GM12865 (cell line): Measurements from ENCODE around the gene FOXA1.

ENCODE experiments used
- DNase-seq: peaks from one replicate; pipeline ENCODE4 v3.0.0; 2010; ENCODE audit warnings: low read depth
- H3K4me3 ChIP-seq: 2 replicates; pipeline ENCODE4 v1.5.1; 2011; ENCODE audit warnings: mild to moderate bottlenecking, low read depth, low read length, control low read depth
- TF ChIP-seq, protein P1 (sequence below): IDR thresholded peaks from 2 replicates; pipeline ENCODE4 v1.5.1; 2011; ENCODE audit warnings: low read length, control low read depth, low read depth, inconsistent platforms; ENCODE audit not compliant: insufficient read depth; ENCODE audit errors: missing control alignments

Gene FOXA1

DNA sequence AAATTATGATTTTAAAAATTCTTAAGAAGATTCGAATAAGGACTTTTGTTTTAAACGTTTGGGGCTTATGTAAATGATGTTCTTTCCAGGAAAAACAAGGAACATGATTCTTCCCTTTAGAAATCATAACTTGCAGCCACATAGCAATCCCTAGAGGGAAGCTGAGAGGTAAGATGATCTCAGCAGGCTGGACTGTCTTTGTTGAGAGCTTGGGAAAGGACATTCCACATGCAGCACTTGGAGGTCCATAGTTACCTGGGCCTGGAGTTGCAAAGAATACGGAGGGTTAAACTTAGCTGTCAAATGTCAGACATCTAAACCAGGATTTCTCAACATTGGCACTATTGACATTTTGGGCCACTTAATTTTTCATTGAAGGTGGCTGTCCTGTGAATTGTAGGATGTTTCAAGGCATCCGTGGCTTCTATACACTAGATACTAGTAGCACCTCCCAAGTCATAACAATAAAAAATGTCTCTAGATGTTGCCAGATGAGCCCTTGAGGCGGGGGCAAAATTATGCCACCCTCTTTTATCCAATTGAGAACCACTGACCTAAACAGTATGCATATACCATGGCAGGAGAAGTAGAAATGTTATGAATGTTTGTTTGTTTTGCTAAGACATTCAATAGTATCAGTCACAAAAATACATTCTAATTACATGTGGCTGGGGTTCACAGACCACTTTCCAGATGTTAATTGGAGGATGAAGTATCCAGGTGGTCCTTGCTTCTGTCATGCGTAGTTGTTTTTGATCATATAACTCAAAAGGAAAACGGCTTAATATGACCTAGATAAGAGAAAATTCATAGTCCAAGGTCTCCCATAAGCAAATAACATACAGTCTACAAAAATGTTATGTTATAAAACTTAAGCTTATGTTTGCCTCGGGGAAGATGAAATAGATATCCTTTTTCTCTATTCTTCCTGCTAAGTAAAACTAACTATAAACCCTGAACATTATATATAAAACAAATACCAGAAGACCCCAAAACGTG is 30.8 kb upstream of the FOXA1 start:
- no peak overlapping the region for H3K4me3 ChIP-seq
- TF ChIP-seq, protein P1, sequence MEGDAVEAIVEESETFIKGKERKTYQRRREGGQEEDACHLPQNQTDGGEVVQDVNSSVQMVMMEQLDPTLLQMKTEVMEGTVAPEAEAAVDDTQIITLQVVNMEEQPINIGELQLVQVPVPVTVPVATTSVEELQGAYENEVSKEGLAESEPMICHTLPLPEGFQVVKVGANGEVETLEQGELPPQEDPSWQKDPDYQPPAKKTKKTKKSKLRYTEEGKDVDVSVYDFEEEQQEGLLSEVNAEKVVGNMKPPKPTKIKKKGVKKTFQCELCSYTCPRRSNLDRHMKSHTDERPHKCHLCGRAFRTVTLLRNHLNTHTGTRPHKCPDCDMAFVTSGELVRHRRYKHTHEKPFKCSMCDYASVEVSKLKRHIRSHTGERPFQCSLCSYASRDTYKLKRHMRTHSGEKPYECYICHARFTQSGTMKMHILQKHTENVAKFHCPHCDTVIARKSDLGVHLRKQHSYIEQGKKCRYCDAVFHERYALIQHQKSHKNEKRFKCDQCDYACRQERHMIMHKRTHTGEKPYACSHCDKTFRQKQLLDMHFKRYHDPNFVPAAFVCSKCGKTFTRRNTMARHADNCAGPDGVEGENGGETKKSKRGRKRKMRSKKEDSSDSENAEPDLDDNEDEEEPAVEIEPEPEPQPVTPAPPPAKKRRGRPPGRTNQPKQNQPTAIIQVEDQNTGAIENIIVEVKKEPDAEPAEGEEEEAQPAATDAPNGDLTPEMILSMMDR: no peak
- no peak for DNase-seq

DNA sequence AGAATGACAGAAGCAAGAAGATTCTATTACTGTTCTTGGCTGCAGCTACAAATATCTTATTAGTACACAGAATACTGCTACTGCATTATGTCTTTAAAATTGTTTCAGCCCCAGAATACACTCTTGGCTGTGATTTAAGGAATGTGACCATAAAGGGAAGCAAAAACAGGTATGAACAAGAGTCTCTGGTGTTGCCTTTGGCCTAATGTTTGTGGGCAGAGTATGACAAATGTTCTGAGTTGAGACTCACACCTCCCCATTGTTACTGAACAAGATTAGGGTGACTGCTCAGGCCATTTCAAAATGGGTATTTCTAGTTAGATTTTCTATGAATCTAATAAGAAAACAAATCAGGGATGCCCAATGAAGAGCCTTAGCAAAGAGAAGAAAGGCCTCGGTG is 28.9 kb upstream of the FOXA1 start:
- H3K4me3 ChIP-seq: no peak overlapping the region
- TF ChIP-seq, protein P1: no peak
- no peak for DNase-seq

DNA sequence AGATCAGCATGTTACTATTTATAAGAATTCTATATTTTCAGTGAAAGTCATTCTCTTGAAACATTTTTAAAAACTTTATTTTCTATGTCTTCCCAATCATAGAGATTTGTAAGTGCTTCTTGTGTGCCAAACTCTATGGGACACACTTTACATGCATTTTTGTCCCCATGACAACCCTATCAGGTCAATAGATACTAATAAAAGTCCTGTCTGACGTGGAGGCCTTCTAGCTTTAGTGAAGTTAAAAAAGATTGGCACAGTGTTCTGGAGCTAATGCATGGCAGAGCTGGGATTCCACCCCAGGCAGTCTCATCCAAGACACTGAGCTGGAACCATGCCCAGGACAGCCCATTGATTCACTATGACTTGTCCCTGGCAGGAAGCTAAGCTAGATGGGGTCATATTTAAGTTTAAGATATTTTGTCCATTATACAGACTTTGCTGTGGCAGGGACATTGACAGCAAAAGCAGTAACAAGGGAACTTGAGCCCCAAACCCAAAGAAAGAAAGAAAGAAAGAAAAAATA is 28.4 kb upstream of the FOXA1 start:
- TF ChIP-seq, protein P1: no peak
- H3K4me3 ChIP-seq: no peak overlapping the region
- no peak for DNase-seq

DNA sequence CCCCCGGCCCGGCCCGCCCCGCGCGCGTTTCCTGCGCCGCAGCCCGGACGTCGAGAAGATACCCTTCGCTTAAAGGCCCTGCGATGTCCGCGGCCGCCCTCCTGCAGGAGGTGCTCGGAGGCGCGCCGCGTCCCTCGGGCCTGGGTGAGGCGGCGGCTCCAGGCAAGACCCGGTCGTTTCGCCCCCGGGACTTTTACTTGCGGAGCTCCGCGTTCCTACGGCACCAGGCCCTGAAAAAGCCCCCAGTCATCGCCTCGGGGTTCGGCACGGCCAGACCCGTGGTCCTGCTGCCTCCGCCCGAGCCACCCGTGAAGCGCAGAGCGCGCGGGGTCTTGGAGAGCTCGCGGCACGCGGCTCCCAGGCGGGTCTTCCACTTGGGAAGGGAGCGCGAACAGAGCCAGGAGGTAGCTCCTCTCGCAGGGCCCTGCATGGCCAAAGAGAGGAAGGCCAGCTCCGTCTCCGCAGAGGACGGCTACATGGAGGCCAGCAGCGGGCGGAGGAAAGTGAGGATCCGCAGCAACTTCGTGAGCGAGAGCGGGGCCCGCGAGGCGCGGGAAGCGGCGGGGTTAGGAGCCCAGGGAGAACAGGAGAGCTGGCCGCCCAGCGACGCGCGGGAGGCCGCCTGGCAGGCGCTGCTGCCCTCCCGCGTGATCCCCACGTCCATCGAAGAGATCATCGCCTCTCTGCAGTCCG is 27.3 kb upstream of the FOXA1 start:
- DNase-seq: no peak
- H3K4me3 ChIP-seq: no peak overlapping the region
- TF ChIP-seq, protein P1: no peak

DNA sequence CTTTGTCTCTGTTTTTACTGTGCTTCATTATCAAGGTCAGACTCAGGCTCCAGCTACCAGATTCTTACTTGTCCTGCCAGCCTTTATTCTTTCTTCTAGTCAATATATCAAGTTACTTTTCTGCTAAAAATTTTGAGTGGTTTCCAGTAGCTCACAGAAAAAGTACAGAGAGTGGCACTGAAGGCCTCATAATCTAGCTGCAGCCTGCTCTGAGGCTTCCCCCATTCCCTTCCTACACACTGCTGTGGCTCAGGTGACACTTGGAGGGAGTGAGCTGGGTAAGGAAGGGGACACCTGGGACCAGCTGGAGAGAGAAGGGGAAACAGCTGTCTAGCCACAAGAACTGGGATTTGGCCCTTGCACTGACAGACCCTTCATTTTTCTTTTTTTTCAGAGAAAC is 25.8 kb upstream of the FOXA1 start:
- no peak for DNase-seq
- no peak overlapping the region for H3K4me3 ChIP-seq
- TF ChIP-seq, protein P1: no peak

DNA sequence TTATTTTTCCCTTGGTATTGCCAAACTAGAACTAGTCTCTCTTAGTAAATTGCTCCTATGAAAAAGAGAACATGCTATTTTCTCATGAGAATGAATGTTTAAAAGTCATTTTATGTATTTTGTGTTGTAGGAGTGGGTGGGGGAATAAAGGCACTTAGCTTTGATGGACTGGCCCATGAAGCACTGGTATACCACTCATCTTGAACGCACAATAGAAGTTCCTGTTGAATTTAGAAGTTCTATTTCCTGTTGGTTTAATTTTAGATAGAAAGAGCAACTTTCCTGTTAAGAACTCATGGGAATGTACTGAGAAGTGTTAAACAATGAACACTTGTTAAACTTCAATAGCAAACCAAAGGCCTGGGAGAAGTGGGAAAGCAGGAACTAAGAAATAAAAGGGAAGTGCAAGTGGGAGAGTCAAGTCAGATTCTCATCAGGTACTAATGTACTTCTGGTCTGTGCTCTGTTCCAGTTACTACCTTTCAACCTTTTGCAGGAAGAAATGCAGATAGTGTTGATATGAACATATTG is 23.5 kb upstream of the FOXA1 start:
- TF ChIP-seq, protein P1: no peak
- H3K4me3 ChIP-seq: no peak overlapping the region
- no peak for DNase-seq
